ENCODE results near the gene DGKD.

Gene DGKD

DNA sequence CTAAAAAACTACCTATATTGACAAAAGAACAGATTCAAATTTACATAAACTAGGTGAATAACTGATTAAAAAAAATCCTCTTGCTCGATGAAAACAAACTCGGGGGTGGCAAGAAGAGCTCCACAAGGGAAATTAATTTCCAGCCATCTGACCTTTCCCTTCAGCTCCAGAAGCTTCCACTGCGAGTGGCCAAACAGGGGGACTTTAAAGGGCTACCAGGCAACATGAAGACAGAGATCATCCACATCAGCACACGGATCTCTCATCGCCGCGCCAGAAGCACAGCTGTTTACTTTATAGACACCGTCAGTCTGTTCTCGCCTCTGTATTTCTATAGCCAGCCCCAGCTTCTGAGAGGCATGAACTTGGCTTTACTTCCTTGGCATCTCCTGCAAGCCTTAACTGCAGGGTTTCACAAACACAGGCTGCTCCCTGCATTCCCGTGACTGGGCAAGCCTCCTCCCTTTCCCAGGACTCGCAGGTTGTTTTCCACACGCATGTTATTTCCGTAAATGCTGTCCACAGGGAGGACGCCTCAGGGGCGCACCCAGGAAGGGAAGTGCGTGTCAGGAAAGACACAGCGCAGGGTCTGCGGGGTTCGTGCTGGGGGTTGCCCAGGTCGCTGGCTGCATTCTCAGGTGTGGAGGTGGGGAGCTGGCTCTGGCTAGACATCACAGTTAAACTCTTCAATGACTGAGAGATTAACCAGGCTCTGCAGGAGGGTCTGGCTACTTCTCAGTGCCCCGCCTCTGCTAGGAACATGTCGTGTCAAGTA, 127.3 kb downstream of the DGKD start:
- DNase-seq: no peak

DNA sequence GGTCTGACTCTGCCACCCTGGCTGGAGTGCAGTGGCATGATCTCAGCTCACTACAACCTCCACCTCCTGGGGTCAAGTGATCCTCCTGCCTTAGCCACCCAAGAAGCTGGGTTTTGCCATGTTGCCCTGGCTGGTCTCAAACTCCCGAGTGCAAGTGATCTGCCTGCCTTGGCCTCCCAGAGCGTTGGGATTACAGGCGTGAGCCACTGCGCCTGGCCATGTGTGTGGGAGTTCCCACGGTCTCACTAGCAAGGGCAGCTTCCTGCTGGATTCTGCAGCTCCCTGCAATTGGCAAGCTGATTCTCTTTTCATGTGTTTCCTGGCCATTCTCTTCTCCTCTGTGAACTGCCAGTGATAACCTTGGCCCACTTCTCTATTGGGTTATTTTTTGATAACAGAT, 128.3 kb downstream of the DGKD start:
- no peak for DNase-seq

DNA sequence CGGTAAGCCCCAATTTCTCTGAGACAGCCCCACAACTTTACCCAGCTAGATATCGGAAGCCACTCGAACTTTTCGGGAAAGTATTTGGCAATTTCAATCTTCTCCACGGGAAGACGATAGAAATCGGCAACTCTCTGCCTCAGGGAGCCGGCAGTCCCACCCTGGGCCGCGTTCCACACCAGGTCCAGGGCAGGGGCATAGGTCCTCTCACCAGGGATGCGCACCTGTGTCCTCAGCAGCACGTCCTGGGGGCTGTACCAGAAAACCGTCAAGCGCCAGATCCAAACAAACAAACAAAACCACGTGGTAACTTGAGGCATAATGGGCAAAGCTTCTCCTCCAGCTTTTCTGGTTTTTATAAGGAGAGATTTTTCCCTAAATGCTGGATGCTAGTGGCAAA, 131.4 kb downstream of the DGKD start:
- DNase-seq: no peak

DNA sequence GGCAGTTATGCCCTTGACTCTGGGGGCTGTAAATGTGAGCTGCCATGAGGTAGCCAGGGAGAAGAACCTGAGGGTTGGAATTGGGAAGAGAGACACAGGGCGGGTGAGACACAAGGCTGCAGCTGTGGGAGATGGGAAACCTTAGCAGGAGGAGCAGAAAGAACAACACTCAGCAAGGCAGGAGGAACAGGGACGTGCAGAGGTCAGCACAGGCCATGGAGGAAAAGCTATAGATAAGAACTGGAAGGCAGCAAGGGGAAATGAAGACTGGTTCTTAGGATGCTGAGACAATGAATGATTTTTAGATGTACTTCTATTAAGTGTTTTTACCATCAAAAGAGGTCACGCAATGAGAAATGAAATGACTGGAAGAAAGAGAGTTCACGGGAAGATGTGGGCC, 132.1 kb downstream of the DGKD start:
- no peak for DNase-seq

DNA sequence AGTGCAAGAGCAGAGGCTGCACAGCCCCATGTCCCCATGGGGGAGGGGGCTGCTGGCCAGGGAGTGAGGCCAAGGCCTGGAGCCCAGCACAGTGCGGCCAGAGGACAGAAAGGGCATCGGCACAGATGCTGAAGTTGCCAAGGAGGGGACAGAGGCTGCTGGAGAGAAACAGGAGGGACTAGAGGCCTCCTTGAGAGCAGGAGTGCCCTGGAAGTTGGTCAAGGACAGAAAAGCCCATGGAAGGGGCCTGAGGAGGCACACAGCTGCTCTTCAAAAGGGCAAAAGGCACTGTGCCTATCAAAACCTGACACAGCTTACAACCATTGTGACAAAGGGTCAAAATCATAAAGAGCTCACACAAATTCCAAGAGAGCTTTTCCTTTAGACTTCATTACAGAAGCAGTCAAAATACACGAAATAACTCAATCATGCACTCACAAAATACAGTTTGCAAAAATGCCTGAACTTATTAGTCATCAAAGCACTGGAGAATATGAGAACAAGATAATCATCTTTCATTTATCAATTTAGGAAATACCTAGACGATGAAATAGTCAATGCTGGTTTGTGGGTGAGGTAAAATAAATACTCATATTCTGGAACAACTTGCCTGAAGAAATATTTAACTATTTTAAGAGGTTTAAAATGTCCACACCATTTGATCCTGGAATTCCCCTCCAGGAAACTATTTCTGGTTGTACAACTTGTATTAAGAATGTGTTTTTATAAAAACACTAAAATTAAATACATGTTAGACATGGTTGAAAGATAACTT, 132.7 kb downstream of the DGKD start:
- DNase-seq: no peak

DNA sequence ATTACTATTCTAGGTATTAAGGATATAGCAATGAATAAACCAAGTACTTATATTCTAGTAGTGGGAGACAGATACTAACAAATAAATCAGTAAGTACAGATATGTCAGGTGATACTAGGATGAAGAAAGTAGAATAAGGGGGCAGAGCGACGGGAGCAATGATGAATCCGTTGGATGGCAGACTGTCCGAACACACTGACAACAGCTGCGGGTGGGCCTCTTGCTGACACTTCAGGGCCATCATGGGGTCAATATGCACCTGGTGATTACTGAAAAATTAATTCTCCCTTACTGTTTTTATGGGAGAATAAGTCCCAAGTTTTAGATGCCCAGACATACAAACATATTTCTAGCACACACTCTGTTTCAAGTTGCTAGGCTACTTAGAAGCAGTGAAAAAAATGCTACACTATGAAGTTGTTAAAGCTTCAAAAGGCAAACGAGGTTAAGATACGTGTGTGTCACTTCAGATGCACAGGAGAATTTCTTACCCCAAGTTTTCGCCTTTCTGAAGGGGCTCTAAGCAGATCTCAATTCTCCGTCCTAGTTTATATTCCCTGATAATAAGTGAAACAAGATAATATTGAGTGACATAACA, 133.6 kb downstream of the DGKD start:
- DNase-seq: no peak

DNA sequence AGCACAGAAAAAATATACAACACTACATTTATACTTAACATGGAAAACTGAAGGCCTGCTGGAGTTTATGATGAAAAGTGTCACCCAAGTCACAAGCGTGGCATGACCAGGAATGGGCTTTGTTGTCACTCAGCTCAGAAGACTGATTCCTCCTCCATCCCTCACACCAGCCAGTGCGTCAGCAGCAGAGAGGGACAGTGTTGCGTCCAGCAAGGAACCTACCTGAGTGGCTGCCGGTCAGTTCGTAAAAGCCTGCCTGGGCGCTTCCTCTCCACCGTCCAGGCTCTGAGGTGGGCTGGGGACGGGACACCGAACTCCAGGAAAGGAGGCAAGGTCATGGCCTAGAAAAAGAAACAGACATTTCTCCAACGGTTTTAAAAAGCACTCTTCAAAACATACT, 134.8 kb downstream of the DGKD start:
- DNase-seq: no peak

DNA sequence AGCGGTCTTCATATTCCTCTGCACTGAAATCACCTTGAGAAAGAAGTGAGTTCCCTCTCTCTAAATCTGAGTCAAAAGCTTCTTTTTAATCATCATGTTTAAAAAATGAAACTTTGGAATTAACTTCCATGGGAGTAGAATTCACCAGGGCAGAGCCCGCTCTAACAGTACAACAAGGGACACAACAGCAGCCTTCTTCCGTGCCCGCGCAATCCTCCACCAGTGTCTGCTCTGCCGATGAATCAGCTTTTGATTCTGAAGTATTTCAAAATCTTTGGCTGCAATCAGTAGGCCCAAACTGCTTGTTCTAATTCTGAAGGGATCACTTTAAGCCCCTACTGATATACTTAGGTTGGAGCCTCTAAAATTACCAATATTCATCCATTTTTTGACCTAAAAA, 135.4 kb downstream of the DGKD start:
- no peak for DNase-seq

DNA sequence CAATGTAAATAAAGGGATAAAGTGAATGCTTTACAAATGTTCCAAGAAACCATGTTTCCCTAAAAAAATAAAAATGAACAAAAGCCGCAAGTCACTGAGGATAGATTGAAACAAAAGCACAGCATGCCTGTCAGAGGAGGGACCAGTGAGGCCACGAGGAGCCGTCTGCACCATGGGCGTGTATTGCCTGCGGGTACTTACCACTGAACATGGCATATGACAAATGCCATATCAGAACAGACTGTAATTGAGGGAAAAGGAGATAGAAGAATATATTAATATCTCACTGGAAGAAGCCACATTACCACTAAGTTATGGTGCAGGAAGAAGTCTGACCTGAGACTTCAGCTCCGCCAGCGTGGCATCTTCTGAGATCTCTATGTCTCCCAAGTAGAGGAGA, 136.5 kb downstream of the DGKD start:
- no peak for DNase-seq

DNA sequence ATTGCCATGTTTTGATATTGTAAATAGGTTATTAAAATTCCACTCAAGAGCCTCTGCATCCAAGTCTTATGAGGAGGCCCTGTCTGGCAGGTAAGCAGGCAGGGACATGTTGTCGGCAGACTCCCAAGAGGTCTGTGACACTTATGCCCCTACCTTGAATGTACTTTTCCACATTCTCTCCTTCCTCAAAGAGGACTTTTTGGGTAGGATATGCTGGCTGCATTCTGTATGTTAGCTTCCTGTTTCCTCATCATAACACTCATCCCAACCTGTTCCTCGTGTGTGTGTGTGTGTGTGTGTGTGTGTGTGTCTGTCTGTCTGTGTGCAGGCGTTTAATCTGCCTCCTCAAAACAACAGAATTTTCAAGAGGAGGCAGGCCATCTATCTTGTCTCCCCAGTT, 137.0 kb downstream of the DGKD start:
- no peak for DNase-seq

DNA sequence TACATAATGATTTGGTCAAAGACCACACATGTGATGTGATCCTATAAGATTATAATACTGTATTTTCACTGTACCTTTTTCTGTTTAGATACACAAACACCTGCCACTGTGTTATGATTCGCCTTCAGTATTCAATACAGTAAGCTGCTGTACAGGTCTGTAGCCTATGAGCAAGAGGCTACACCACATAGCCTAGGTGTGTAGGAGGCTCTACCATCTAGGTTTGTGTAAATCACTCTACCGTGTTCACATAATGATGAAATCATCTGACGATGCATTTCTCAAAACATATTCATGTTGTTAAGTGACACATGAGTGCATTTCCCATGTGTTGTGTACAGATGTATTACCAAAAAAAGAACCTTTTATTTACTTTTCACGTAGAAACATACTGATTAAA, 137.8 kb downstream of the DGKD start:
- DNase-seq: no peak

DNA sequence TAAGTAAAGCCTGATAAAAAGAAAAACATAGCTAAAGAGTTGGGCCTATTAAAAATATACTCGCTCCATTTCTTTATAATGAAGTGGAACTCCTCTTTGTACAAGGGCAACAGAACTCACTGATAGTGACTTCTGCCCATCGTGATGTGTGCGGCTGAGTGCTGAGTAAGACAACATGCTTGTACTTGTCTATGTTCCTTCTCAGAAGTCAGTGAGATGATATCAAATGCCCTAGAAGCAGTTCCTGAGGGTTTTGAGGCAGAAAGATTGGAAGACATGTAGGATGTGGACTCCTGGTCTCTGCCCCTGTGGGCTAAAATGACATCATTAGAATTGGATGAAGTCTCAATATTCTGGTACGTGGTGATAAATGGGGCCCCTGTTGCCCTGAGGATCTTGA, 138.5 kb downstream of the DGKD start:
- DNase-seq: no peak

DNA sequence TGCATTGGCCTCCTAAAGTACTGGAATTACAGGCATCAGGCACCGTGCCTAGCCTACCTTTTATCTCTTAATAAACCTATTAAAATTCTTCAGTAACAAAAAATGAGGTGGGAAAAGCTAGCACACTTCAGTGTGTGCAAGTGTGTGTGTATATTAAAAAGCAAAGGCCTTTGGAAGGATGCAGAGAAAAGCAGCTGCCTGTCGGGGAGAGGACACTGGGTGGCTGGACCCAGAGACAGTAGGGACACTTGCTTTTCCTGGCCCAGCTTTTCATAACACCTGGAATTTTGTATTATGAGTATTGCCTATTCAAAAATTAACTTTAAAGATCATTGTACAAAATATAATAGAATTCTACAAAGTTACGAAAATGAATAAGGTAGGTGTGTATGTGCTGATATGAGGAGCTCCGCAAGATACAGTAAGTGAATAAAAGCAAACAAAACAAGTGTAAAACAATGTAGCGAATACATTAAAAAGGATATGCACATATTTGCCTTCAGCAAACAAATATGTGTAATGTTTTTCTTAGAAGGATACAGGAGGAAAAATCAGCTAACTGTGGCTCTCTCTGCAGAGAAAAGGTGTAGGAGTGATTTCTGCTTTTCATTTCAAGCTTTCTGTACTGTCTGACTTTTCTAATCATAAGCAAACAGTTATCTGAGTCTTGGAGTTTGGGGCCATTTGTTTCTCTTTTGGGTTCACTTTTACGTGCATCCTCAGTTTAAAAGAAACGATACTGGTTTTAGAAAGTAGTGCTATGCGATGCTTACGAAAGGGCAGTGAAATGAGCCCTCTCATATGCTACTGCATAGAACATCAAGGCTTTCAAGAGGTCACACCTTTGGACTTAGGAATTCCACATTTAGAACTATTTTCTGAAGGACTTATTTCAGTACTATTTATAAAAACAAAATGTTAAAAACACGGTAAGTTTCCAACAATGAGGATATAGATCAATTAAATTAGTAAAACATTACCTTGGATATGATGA, 141.5 kb downstream of the DGKD start:
- no peak for DNase-seq

DNA sequence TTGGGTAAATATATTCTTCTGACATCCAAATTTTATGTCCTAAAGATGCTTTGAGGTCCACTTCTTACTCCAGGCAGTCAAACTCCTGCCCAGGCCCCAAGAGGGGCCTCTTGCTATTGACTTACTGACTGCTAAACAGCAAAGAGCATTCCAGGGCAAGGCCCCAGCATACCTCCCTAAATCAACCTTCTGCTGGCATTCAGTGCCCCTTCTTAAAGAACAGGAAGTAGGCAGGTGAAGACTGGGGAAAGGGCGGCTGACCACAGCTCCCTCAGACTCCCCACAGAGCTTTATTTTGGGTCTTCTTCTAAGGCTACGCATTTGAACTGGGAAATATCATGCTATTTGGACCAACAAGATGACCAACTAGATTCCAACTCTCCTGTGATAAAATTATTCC, 143.4 kb downstream of the DGKD start:
- DNase-seq: no peak

DNA sequence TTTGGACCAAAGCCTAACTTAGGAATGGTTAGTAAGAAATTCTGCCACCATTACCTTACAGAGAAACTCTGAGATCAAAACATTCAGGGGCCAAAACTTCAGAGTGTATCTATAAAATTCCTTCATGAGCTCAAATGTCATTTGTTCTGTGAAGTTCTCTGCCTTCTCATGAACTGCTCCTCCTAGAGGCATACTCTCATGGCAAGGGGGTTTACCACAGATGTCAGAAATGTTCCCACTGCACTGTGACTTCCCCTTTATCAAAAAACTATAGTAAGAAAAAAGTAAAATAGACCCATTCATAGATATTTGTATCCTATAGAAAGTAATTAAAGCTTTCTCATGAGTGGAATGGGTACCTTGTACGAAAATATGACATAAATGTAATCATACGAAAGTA, 143.8 kb downstream of the DGKD start:
- no peak for DNase-seq

DNA sequence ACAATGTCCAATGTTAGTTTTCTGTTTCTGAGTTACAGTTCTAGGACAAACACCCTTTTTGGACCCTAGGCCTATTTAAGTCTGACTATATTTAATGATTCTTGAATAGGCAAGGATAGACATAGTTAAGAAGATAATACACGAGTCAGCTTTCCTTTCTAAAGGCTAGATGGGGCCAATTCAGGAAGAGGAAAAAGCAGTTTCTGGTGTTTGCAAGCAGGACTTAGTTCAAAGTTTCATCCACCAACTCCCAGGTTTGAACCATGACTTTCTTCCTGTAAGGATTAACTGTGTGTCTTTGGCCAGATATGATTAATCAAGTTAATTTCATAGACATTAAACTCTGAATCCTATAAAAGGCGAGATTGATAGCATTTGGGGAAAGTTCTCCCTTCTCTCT, 145.6 kb downstream of the DGKD start:
- DNase-seq: no peak

DNA sequence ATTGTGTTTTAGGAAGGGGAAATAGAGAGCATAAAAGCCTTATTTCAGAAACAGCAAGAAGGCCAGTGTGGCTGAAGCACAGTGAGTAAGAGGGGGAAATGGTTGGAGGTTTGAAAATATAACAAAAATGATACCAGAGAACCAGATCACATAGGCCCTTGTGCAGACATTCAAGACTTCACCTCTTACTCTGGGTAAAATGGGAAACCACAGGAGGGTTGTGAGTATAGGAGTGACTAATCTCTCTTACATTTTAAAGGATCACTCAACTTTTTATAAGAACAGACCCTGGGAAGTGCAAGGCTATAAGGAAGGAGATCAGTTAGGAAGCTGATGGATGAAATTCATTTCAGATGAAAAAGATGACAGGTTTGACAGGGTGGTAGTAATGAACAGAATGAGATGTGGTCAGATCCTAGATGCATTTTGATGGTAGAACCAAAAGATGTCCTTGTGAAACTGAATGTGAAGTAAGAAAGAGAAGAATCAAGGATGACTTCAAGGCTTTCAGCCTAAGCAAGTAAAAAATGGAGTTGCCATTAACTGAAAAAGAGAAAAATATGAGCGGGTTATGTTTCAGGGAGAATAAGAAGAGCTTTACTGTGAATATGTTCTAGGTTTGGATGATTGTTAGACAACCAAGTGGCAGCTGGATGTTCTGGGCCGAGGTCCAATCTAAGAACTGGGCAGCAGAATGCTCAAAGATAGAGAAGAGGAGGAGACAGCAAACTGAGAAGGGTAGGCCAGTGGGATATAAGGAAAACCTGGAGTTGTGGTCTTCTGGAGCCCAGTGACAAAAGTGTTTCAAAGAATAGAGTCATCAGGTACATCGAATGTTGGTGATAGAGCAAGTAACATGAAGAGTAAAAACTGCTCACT, 147.1 kb downstream of the DGKD start:
- no peak for DNase-seq

DNA sequence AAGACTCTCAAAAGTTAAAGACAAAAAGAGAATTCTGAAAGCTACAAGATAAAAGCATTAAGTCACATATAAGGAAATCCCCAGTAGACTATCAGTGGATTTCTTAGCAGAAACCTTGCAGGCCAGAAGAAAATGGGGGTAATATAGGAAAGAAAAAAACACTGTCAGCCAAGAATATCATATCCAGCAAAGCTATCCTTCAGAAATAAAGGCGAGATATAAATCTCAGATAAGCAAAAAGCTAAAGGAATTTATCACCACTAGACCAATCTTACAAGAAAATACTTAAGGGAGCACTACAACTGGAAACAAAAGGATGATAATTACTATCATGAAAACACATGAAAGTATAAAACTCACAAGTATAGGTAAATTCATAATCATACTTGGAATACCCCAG, 149.2 kb downstream of the DGKD start:
- DNase-seq: no peak

DNA sequence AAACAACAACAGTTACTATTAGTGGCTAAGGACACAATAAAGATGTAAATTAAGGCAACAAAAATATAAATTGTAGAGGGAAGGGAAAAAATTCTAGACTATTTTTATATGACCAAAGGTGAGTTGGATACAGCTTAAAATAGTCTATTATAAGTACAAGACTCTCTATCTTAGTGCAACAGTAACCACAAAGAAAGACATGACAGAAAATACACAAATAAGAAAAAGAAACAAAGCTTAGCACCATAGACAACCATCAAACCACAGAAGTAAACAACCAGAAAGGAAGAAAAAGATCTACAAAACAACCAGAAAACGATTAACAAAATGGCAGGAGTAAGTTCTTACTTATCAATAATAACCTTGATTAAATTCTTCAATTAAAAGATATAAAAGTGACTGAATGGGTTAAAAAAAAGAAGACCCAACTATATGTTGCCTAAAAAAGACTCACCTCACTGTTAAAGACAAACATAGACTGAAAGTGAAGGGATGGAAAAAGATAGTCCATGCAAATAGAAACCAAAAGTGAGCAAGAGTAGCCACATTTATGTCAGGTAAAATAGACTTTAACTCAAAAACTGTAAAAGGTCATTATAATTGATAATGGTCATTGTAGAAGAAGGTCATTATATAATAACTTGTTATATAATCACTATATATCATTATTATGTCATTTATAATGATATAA, 149.8 kb downstream of the DGKD start:
- DNase-seq: no peak

DNA sequence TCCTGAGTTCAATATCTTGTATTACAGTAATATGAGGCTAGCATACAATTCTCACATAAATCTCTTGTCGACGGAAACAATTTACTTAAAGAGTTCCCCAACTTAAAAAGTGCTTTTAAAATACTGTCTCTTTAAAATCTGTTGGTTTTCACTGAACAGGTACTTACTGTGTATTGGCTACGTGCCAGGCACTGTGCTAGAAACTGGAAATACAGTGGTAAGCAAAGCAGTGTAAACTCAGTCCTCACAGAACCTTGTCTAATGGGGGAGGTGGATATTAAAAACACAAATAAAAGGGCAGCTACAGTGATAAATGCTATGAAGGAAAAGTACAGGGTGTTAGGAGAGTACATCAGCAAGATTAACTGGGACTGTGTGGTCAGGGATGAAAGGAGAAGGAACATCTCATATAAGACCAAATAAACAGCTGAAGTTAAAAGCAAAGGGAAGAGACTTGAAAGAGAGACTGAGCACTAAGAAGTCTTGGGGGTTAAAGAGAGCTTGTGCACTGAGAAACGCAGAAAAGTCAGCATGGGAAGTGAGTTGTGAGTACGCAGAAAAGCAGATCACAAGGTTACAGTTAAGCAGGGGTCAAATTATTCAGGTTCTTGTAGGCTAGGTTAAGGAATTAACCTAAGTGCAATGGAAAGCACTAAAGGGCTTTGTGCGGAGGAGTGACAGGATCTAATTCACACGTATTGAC, 159.8 kb downstream of the DGKD start:
- DNase-seq: no peak
